Measurements from ENCODE around the gene PAX1.

- TF ChIP-seq CTCF (conservative IDR thresholded peaks at IDR 0.05 in 1 of 2, IDR thresholded peaks at IDR 0.05 in 1 of 2; ENCODE audit: low read depth in 1 of 2, low read length in 2 of 2) = no peak
- TF ChIP-seq EZH2 (IDR thresholded peaks at IDR 0.05; ENCODE audit: low read length, missing control alignments) = no peak
These were observed 8.0 kb downstream of the PAX1 start for GRCh38 chr20:21713470-21713869.
